GM18502 (cell line): ENCODE data around the gene UBR3.

Source experiments
- ATAC-seq: cut with Tn5 transposase; IDR thresholded peaks from one replicate; pipeline ENCODE4 v1.9.1; 2021; ENCODE audit warnings: mild to moderate bottlenecking; ENCODE audit not compliant: unreplicated experiment, poor library complexity

UBR3 gene

DNA sequence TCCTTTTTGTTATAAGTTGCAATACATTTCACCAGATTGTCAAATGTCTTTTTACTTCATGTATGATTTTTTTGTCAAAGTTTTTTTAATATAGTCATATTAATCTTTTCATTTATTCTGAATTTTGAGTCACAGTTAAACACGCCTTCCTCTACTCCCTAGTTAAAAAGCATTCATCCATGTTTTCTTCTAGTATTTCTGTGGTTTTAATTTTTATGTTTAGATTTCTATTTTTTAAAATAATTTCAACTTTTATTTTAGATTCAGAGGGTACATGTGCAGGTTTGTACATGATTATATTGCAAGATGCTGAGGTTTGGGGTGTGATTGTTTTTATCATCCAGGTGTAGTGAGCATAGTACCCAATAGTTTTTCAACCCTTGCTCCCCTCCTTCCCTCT, 204.0 kb downstream of the UBR3 start:
- ATAC-seq = no peak

DNA sequence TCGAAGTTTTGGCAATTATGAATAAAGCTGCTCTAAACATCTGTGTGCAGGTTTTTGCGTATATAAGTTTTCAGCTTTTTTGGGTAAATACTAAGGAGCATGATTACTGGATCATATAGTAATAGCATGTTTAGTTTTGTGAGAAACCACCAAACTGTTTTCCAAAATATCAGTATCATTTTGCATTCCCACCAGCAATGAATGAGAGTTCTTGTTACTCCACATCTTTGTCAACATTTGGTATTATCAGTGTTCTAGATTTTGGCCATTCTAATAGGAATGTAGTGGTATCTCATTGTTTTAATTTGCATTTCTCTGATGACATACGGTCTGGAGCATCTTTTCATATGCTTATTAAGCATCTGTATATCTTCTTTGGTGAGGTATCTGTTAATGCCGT, 207.3 kb downstream of the UBR3 start:
- no peak for ATAC-seq

GRCh38 chr2:170038734-170039133, 211.5 kb downstream of the UBR3 start:
- ATAC-seq = no peak

DNA sequence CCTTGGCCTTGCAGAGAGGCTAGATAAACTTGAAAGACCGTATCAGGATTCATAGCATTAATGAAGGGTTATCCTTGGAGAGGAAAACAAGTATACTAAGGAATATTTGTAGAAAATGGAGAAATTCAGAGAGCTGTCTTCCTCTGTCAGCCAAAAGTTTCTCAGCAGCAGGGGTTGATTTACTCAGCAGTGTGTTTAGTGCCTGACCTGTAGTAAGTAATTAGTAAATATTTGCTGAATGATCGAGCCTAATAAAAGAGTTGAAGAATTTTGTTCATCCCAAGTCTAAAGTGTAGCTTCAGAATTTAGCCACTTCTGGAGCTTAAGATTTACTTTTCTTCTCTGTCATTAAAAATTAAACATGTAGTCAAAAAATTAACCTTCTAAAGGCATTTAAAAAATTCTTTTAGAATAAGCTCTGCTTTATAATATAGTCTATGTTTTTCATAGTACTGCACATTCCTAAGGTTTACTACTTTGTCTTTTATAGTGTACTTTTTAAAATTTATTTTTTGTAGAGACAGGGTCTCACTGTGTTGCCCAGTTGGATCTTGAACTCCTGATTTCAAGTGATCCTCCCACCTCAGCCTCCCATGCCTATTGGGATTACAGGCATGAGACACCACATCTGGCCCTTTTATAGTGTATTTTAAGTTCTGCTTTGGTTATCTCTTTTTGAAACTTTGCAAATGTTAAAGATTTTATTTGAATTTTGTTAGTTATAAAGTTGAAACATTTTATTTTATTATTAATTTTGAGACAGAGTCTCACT, 212.3 kb downstream of the UBR3 start:
- no peak for ATAC-seq

DNA sequence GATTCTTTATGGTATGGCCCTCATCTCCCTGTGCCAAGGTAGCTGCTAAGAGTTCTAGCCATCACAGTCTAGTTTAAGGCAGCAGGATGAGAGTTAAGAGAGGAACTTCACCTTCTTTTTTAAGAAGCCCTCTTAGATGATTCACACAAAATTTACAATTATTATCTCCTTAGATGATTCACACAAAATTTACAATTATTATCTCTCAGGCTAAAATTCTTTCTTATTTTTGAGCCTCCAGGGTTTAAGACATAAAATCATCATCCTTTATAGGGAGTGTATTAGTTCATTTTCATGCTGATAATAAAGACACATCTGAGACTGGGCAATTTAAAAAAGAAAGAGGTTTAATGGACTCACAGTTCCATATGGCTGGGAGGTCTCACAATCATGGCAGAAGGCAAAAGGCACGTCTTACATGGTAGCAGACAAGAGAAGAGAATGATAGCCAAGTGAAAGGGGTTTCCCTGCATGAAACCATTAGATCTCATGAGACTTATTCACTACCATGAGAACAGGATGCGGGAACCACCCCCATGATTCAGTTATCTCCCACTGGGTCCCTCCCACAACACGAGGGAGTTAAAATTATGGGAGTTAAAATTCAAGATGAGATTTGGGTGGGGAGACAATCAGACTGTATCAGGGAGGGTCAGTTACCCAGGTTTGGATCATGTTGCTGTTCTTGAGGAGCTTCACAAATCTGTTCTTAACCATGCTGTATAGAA, 217.7 kb downstream of the UBR3 start:
- no peak for ATAC-seq

GRCh38 chr2:170047331-170048065, 220.2 kb downstream of the UBR3 start:
- no peak for ATAC-seq

- ATAC-seq = no peak
These were observed 224.9 kb downstream of the UBR3 start for GRCh38 chr2:170052151-170052550.

- no peak for ATAC-seq
These were observed 227.7 kb downstream of the UBR3 start for GRCh38 chr2:170054997-170055396.

GRCh38 chr2:170056900-170057299, 229.6 kb downstream of the UBR3 start:
- no peak for ATAC-seq

DNA sequence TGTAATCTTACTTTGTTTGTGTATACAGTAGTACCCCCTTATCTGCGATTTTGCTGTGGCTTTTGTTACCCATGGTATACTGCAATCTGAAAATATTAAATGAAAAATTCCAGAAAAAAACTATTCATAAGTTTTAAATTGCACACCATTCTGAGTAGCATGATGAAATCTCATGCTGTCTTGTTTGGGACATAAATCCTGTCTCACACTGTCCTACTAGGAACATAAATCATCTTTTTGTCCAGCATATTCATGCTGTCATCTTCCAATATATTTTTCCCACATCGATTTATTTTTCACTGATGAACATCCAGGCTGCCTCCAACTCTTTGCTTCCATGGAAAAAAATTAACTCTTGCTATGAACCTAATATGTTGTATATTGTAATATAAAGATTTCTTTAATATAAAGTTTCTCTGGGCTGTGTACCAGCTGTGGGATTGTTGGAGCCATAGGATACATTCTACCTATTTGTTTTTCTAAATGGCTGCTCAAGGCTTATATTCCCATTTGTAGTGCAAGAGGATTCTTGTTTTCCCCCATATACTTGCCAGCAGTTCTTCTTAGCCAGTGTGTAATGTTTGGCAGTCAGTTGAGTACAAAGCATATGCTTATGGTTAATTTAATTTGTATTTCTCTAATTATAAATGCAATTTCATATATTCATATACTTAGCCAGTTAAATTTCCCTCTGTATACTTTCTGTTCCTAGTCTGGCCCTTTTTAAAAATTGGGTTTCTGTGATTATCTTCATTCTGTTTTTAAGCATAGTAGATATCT, 236.4 kb downstream of the UBR3 start:
- no peak for ATAC-seq

DNA sequence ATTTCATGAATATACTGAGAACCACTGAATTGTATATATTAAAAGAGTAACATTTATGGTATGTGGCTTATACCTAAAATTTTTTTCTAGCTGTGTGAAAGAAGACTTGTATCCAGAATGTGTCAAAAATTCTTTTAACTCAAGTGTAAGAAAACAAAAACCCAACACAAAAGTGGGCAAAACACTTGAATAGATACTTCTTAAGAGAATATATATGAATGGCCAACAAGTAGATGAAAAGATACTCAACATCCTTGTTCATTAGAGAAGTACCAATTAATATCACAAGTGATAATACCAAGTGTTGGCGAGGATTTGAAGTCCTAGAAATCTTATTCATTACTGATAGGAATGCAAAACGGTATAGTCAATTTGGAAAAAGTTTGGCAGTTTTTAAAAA, 243.5 kb downstream of the UBR3 start:
- no peak for ATAC-seq

- no peak for ATAC-seq
These were observed 246.0 kb downstream of the UBR3 start for GRCh38 chr2:170073288-170073687.

DNA sequence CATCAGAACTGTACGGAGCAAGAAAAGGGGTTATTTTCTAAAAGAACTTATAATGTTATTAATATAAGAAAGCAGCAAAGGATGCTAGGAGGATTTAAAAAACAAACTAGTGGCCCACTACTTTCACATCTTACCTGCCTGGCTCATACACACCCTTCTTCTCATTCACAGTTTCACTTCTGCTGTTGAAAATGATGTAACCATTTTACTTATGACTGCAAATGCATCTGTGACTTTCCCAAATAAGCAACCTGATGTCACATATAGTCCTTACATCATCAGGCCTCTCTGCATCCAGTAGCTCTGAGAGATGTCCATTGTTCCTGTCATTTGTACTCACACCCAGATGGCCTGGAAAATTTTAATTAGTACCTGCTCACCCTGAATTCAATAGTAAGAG, 248.9 kb downstream of the UBR3 start:
- ATAC-seq = no peak

DNA sequence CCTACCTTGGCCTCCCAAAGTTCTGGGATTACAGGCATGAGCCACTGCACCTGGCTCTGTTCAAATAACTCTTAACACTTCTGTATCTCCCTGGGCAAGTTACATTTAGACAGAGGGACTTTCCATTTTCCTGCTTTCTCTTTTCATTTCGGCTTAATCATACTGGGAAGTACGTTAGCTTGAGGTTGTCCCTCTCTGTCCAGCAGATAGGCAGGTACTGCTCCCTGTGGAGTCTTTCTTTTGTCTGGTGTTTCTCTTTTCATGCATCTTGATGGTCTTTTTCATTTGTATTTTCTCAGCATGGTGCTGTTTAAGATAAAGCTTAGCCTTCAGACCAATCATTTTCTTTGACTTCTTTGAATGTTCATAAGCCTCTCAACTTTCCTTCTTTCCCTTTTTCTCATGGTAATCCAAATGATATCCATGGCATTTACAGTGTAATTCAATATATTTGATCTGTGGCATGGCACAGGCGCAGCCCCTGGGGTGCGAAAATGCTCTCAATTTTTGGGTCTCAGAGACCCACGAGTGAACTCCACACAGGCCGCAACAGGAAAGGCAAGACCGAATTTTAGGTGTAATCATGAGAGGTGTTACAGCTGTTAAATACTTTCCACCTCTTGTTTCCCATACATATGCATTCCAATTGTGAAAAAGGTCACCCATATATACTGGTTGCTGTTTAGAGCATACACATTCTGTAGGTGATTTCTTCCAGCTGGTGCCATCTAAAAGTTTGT, 250.7 kb downstream of the UBR3 start:
- no peak for ATAC-seq

DNA sequence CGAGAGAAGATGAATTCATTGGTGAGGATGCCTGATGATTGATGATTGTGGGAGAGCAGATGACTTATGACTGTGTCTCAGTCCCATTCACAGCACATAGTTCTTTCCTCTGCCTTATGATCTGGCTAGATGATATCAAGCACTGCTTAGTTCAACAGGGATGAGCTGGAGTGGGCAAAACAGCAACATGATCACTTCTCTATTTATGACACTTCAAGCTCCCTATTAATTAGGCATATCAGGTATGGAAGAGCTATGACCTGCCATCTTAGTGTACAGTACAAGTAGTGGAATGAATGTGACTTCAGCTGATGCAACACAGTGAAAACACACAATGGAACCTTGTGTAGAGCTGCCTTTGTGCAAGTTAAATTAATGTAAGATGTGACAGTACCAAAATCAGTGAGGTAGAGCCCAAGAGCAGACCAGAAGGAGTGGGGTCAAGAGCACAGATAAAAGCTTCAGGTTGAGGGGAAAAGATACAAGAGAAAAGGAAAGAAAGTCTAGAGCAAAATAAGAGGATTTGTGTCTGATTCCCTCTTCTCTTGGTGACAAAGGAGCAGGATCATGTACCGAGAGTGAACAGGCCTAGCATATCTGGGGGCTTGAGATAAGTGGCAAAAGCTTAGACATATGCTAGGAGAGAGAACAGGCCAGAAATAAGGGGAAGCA, 257.7 kb downstream of the UBR3 start:
- no peak for ATAC-seq

DNA sequence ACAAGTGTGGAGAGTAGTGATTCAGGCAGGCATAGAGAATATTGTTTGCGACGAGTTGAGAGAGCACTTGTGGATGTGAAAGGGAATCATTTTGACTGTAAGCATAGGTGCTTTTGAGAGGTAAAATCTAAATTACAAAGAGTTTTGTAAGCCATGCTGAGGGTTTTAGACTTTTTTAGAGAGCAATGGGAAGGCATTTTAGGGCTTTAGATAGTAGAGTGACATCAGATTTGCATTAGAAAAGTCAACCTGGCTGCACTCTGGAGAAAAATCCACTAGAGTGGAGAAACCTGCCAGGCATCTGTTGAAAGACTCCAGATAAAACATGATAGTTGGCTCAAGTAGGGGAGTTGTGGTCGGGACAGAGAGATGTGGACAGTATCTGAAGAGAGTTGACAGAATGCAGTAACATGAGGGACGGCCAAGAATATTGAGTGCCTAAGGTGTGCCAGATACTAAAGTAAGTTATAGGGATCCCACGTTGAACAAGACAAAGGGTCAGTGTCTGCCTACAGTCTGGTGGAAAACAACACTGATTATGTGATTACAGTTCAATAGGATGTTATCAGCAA, 258.9 kb downstream of the UBR3 start:
- no peak for ATAC-seq

- ATAC-seq = no peak
These were observed 259.6 kb downstream of the UBR3 start for GRCh38 chr2:170086751-170087412.

- ATAC-seq = no peak
These were observed 260.1 kb downstream of the UBR3 start for GRCh38 chr2:170087413-170087793.
